Measurements from ENCODE around the gene TTC31.

TTC31 gene

GRCh38 chr2:74488643-74489481, 6.0 kb downstream of the TTC31 start:
- no peak for DNase-seq (ENCODE audit: low read depth)

DNA sequence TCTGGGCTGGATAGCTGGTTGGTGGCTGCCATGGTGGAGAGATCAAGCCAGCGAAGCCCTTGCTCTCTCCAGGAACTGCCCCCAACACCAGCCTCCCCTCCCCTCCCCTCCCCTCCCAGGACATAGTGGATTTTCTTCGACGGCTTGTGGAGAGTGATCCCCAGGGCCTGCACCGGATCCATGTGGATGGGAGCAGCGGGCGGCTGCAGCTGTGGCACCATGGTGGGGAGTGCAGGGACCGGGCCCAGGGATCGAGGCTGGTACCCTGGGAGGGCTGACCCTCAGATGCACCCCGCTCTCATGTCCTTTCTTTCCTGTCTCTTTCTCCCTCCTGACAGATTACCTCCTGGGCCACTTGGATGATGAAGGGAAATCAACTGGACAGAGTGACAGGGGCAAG, 7.0 kb downstream of the TTC31 start:
- DNase-seq (ENCODE audit: low read depth) = no peak

GRCh38 chr2:74491648-74492544, 9.0 kb downstream of the TTC31 start:
- DNase-seq (ENCODE audit: low read depth) = no peak

- DNase-seq (ENCODE audit: low read depth) = no peak
Measured at GRCh38 chr2:74493546-74493945, 10.7 kb downstream of the TTC31 start.

GRCh38 chr2:74495440-74495839, 12.6 kb downstream of the TTC31 start:
- no peak for DNase-seq (ENCODE audit: low read depth)

DNA sequence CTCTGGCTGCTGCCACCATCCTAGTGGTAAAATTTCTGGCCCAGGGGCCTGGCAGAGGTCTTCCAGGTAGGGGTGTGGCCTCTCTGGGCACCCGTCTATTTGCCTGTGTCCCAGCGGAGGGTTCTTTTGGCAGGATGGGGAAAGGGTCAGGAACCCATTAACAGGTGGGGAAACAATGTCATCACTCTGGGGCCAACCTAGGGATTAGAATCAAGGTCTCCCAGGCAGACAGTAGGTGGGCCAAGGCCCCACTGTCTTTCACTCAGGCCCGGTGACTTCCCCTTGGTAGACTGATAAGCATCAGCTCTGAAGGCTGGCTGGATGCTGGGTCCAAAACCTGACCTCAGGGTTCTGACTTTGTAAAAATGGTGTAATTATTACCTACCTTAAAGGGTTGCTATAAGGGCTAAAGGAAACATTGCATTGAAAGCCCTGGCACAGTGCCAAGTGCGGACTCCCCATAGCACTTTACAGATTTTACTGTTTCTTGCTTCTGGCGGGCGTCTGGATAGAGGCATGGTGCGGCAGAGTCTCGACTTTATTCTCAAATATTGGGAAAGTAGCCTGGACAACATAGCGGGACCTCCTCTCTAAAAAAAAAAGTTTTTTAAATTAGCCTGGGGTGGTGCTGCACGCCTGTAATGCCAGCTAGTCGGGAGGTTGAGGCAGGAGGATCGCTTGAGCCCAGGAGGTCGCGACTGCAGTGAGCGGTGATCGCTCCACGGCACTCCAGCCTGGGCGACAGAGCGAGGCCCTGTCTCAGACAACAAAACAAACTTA, 14.3 kb downstream of the TTC31 start:
- no peak for DNase-seq (ENCODE audit: low read depth)

DNA sequence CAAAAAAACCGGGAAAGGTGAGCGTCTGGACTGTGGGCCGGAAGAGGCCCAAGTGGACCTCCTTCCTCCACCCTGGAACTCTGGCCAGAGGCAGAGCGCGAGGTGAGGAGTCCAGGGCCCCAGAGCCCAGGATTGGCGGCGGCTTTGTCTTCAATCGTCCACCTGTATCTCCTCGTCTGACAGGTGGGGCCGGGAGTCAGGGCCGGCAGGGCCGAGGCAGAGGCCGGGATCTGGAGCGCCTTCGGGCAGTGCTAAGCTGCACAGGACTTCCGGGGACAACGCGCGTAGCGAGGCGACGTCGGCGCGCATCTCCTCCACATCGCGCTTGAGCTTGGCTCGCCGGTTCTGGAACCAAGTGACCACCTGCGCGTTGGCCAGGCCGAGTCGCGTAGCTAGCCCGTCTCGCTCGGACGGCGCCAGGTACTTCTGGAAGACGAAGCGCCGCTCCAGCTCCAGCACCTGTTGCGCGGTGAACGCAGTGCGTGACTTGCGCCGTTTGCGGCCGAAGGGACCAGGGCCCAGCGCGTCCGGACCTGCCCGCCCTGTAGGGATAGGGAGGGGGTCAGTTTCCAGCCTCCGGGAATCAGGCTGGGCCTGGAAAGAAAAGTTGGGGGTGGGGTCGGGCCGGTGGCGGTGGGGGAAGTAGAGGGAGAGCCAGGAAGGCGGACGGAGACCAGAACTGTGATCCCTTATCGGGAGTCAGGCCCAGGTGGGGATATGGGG, 15.1 kb downstream of the TTC31 start:
- DNase-seq (ENCODE audit: low read depth) = no peak

GRCh38 chr2:74498500-74499266, 15.8 kb downstream of the TTC31 start:
- DNase-seq (ENCODE audit: low read depth) = no peak

DNA sequence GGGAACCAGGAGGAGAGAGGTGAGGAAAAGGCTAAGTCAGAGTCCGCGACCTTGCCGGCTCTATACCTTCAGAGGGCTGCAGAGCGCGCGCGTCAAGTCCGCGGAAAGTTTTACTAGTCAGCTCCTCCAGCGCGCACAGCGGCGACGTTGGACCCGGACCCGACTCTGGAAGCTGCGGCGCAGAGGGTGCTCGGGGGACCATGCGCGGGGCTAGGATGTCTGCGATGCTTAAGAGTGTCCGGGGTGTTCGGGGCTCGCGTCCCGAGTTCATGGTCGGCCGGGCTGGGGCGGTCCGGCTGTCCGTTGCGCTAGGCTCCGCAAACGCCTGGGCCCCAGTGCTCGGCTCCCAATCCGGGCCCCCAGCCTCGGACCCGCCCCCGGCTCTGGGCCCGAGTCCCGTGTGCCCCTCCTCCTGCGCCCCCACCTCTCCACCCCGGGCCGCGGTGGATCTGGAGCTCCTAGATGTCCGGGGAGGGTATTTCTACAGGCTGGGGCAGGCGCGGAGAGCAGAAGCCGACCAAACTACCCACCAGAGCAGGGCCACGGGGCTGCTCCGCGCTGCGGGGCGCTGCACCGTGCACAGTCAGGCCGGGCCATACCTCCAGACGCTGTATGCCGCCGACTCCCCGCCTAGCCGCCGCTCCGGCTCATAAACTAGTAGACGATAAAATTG, 16.5 kb downstream of the TTC31 start, which contains the start of gene LBX2:
Gene LBX2, minus strand, starts transcription at position 337 of the 673 bp plus-strand sequence. Its CDS starts 66 bp downstream, at position 271.
- DNase-seq (ENCODE audit: low read depth) = no peak

- DNase-seq (ENCODE audit: low read depth) = no peak
Measured at GRCh38 chr2:74499940-74500577, 17.2 kb downstream of the TTC31 start.

DNA sequence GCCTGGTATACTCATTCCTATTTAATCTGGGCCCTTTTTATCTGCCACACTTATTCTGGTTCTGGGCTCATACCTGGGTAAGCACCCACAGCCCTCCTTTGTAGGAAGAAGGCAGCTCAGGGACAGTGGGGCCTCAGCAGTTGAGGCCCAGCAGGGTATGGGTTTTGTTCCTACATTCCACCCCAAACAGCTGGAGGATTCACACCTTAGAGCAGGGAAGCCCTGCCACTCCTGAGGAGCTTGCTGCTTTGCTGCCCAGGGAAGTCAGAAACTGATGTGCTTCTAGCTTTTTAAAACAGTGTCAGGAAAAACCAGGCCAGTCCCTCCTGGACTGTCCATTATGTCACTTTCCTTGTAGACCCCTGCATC, 17.7 kb downstream of the TTC31 start:
- DNase-seq (ENCODE audit: low read depth) = no peak

- DNase-seq (ENCODE audit: low read depth) = no peak
Measured at GRCh38 chr2:74501335-74502071, 18.6 kb downstream of the TTC31 start.

DNA sequence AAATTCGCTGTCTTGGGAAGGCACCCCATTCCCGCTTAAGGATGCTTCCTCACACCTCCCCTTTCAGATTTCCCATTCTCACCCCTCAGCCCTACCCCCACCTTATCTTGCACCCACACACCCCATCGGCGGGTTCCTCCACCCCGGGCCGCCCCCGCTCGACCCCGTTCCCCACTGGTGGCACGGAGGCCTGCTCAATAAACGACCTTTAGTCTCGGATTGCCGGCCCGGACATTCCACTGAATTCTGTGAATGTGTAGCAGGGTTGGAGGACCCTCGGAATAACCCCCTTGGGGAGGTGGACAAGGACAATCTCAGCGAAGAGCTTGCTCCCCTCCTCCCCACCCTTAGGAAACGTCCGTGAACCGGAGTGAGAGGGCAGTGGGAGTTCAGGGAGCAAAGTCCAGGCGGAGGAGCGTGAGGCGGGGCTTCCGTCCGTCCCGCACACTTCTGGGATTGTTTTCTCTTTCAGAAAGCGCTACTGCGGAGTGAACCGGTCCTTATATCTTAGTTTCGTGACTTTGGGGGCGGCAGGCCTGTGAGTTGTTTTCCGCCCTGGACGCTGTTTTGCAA, 19.4 kb downstream of the TTC31 start:
- DNase-seq (ENCODE audit: low read depth) = no peak

DNA sequence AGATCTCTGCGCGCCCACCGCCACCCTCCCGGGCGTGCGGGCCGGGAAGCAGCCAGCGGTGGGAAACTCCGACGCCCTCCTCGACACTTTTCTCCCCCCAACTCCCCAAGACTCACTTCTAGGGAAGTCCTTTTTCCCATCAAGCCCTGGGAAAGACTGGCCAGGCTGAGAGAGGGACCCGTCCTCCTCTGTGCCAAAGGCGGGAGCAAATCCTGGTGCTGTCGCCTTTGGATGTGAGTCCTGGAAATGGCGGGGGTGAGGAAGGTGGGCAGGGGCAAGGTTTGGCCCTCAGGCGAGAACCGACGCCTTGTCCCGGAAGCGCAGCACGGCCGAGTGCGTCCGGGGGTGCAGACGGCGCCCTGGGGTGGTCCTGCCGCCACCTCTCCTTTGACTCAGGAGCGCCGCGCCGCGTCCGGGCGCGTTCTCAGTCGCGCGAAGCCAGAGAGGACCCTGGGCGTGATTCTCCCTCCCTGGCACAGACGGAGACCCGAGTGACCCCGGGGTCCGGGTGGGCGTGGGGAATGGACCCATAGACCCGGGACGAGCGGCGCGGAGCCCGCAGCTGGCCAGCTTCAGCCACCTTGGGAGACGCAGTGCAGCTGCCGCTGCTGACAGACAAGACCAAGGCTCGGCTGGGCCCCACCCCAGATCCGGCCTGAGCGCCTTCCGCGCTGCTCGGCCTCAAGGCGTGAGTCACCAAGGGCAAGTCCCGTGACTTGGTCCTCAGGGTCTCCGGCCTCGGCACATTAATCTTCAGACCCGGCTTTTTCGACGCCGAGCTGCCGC, 20.0 kb downstream of the TTC31 start:
- DNase-seq (ENCODE audit: low read depth) = no peak

GRCh38 chr2:74503506-74504475, 20.9 kb downstream of the TTC31 start:
- no peak for DNase-seq (ENCODE audit: low read depth)

DNA sequence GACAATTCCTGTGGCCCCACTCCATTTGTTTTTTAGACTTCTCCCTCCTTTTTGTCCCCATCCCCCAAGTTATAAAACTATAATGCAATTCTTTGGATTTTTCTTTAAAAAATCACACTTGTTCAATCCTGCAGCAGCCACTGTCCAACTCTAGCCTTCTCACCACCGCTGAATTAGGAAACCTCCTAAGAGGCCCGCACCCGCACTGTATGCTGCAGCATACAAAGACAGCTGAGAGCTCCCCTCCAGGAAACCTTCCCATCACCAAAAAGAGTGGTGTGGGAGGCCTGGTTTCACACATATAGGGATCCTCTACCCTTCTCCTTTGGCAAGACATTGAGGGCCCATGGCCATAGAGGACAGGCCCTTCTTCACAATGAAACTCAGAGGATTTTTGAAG, 21.7 kb downstream of the TTC31 start:
- no peak for DNase-seq (ENCODE audit: low read depth)

Measured in stimulated activated CD8-positive, alpha-beta memory T cell treated with anti-CD3 and anti-CD28 coated beads, Interleukin-12 subunit alpha, Interleukin-12 subunit beta, amount 100 ng/mL, for 4 hours (primary cell).